Small intestine (tissue), 7 donors: ENCODE data around the gene BRINP3. TPM values are rescaled to one million over a fixed set of nuclear protein-coding genes. Genes with fewer than 3 reads are reported as not detected.
A peak's percentile ranks its signal among the peaks of the same experiment; 100 is the strongest.

Experiments
- DNase-seq, 2 donors: peaks; one replicate each; pipeline versions ENCODE4 v3.0.0 to v3.0.0-alpha.2; 2013
- FAIRE-seq: peaks from 2 replicates; lab custom pipeline; 2012; peaks lifted over from hg19 to GRCh38; lab: Jason Lieb, UNC
- H3K27ac ChIP-seq, 3 donors: one replicate each; pipeline ENCODE4 v1.5.1; 2013; ENCODE audit warnings: low read length in 2 of 3, mild to moderate bottlenecking in 2 of 3, control low read depth in 1 of 3, inconsistent platforms in 1 of 3, low read depth in 1 of 3, moderate library complexity in 1 of 3
- H3K27me3 ChIP-seq, 3 donors: one replicate each; pipeline ENCODE4 v1.6.1; 2013; ENCODE audit warnings: low read length in 3 of 3, inconsistent platforms in 1 of 3; ENCODE audit not compliant: control insufficient read depth in 3 of 3, insufficient read depth in 3 of 3
- H3K36me3 ChIP-seq, 3 donors: one replicate each; pipeline ENCODE4 v1.6.1; 2013; ENCODE audit warnings: low read length in 3 of 3, inconsistent platforms in 1 of 3, low read depth in 1 of 3, mild to moderate bottlenecking in 1 of 3, moderate library complexity in 1 of 3; ENCODE audit not compliant: control insufficient read depth in 3 of 3, insufficient read depth in 2 of 3
- H3K4me1 ChIP-seq, 3 donors: one replicate each; pipeline ENCODE4 v1.6.1; 2013; ENCODE audit warnings: low read length in 2 of 3, inconsistent platforms in 1 of 3, low read depth in 1 of 3, mild to moderate bottlenecking in 1 of 3, moderate library complexity in 1 of 3; ENCODE audit not compliant: control insufficient read depth in 3 of 3, insufficient read depth in 2 of 3
- H3K4me3 ChIP-seq, 3 donors: one replicate each; pipeline ENCODE4 v1.5.1; 2013; ENCODE audit warnings: low read length in 3 of 3, control low read depth in 1 of 3, inconsistent platforms in 1 of 3, low read depth in 1 of 3, mild to moderate bottlenecking in 1 of 3, moderate library complexity in 1 of 3
- H3K9me3 ChIP-seq, 2 donors: one replicate each; pipeline ENCODE4 v1.6.1; 2013; ENCODE audit warnings: low read depth in 1 of 2, low read length in 1 of 2; ENCODE audit not compliant: control insufficient read depth in 2 of 2, insufficient read depth in 1 of 2
- WGBS, 3 donors: extraction: QIAGEN DNeasy Blood & Tissue Kit; methylation state at CpG; one replicate each; pipeline ENCODE4 v1.1.7; 2013; 5-methylcytosine and 5-hydroxymethylcytosine counted together
- polyA plus RNA-seq, 4 donors: library from polyadenylated mRNA; stranded (reverse) in 3 of 4; unstranded in 1 of 4; fragments of 200-250 nt in 3 of 4; fragments of 120-200 nt in 1 of 4; gene quantifications; one replicate each; pipeline versions ENCODE4 v1.2.1 to v1.2.3, GENCODE V29; 2013
- donor health status: healthy with polysubstance abuse.
- donor health status: control.
- donor health status: control.
- donor health status: Bipolar disorder and iron deficiency.
- donor health status: healthy.

BRINP3 gene
- polyA plus RNA-seq, 4 donors = 2.7 to 61.2 (median 7.8) TPM

DNA sequence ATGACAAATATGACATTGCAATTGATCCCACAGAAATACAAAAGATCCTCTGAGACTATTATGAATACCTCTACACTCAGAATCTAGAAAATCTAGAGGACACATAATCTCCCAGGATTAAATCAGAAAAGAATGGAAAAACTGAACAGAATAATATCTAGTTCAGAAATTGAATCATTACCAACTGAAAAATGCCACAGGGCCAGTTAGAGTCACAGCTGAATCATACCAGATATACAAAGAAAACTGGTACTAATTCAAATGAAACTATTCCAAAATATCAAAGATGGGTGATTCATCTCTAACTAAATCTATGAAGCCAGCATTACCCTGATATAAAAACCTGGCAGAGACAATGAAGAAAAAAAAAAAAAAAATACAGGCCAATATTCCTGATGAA, 149.3 kb downstream of the BRINP3 start:
- peaks cover 0 to 2% of the 10 kb centered on the region in 2 donors for H3K9me3 ChIP-seq
- no peak overlapping the region for H3K27ac ChIP-seq
- FAIRE-seq (no peak), DNase-seq (no peak)
- H3K36me3 ChIP-seq = no peaks in the 10 kb centered on the region
- no peaks in the 10 kb centered on the region for H3K27me3 ChIP-seq
- no peaks in the 10 kb centered on the region for H3K4me1 ChIP-seq
- H3K4me3 ChIP-seq = no peak overlapping the region

DNA sequence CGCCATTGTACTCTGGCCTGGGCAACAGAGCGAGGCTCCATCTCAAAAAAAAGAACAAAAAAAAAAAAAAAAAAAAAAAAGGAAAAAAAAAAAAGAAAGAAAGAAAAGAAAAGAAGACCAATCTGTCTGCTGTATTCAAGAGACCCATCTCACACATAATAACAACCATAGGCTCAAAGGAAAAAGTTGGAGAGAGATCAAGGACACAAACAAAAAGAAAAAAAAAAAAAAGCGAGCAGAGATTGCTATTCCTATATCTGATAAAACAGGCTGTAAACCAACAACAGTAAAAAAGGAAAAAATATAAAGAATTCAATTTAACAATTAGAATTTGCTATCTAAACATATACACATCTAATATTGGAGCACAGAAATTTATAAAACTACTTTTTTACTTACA, 150.4 kb downstream of the BRINP3 start:
- Histone ChIP-seq H3K27ac (no peak overlapping the region), H3K4me3 (no peak overlapping the region), H3K27me3 (no peaks in the 10 kb centered on the region), H3K9me3 (peaks cover 0 to 2% of the 10 kb centered on the region in 2 donors), H3K36me3 (no peaks in the 10 kb centered on the region), H3K4me1 (no peaks in the 10 kb centered on the region)
- FAIRE-seq (no peak), DNase-seq (no peak)
- 57 to 92% (median 86%) methylated on average over 2 to 3 of the region's 3 CpGs for WGBS, 3 donors

DNA sequence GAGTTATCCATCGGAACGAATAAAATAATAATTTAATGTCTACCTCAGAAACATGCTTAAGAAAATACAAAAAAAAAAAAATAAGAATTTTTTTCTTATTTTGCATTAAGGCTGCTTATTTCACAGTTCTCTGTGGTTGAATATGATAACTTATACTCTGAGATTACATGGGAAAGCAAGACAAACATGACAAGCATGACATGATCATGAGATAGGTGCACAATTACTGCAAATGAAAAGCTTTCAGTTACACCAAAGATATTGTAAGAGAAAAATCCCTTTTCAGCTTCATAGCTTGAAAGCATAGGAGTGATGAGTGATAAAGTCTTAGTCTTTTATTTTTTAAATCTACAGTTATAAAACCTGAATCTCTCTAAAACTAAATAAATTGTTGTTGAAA, 154.1 kb downstream of the BRINP3 start:
- no peaks in the 10 kb centered on the region for H3K9me3 ChIP-seq
- no peak overlapping the region for H3K27ac ChIP-seq
- no peaks in the 10 kb centered on the region for H3K36me3 ChIP-seq
- no peaks in the 10 kb centered on the region for H3K27me3 ChIP-seq
- H3K4me3 ChIP-seq = no peak overlapping the region
- DNase-seq (no peak), FAIRE-seq (no peak)
- 83 to 93% (median 86%) methylated on average over 2 of the region's 2 CpGs for WGBS, 3 donors
- H3K4me1 ChIP-seq = no peaks in the 10 kb centered on the region

DNA sequence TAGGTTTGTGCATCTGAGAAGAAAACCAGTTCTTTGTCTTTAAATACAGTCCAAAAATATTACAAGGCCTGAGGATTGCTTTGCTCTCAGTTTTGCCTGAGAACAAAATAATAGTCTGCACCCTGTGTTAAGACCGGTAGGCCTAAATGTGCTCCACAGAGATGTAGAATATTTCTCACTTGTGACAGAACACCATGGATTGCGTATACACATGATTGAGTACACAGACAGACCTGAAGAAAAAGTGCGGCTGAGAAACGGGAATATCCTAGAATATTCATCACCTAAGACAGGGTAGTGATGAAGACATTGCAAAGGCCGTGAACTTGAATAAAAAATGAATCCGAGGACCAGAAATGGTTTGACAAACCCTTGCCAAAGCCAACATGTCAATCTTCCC, 155.4 kb downstream of the BRINP3 start:
- Histone ChIP-seq H3K27ac (no peak overlapping the region), H3K36me3 (no peaks in the 10 kb centered on the region), H3K4me1 (no peaks in the 10 kb centered on the region), H3K9me3 (no peaks in the 10 kb centered on the region), H3K4me3 (no peak overlapping the region), H3K27me3 (no peaks in the 10 kb centered on the region)
- 87 to 95% (median 90%) methylated on average over 6 of the region's 6 CpGs for WGBS, 3 donors
- DNase-seq = no peak
- FAIRE-seq = no peak

DNA sequence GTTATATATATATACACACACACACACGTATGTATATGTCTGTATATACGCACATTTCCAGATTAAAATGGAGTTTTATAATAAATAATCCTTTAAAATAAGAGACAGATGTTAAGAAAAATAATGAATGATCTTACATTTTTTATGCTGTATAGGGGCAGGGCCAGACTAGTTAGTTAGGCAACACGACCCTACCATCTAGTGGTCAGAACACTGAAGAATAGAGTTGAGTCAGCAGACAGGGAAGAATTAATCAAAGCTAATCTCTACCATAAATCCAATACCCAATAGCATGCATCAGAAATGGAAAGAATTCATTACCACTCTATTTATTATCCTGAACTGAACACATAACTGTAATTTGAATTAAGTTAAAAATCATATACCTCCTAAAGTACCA, 156.7 kb downstream of the BRINP3 start:
- DNase-seq (peak; percentile 5 to 15), FAIRE-seq (no peak)
- no peak overlapping the region for H3K27ac ChIP-seq
- no peaks in the 10 kb centered on the region for H3K9me3 ChIP-seq
- no peaks in the 10 kb centered on the region for H3K4me1 ChIP-seq
- no peaks in the 10 kb centered on the region for H3K27me3 ChIP-seq
- no peaks in the 10 kb centered on the region for H3K36me3 ChIP-seq
- no peak overlapping the region for H3K4me3 ChIP-seq
- 73 to 89% (median 79%) methylated on average over 3 of the region's 3 CpGs for WGBS, 3 donors

DNA sequence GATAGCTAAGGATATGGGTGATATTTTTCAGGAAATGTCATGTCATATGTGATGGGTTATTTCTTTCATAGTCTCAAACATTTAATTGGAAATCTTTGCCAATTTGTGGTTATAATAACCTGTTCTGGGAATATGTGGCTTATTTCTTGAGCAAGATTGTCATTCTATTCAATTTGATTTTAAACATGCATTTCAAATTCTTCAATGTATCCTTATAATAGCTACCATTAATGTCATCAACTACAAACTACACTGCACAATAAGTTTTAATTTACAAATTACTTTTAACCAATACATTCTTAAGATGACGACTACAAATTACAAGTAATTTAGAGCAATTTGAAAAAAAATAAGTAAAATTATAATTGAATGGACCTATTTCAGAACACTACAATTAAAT, 164.9 kb downstream of the BRINP3 start:
- 73 to 91% (median 90%) methylated on average over 1 of the region's 1 CpG for WGBS, 3 donors
- Histone ChIP-seq H3K4me3 (no peak overlapping the region), H3K36me3 (no peaks in the 10 kb centered on the region), H3K9me3 (no peaks in the 10 kb centered on the region), H3K27me3 (no peaks in the 10 kb centered on the region), H3K27ac (no peak overlapping the region), H3K4me1 (no peaks in the 10 kb centered on the region)
- FAIRE-seq (no peak), DNase-seq (no peak)

DNA sequence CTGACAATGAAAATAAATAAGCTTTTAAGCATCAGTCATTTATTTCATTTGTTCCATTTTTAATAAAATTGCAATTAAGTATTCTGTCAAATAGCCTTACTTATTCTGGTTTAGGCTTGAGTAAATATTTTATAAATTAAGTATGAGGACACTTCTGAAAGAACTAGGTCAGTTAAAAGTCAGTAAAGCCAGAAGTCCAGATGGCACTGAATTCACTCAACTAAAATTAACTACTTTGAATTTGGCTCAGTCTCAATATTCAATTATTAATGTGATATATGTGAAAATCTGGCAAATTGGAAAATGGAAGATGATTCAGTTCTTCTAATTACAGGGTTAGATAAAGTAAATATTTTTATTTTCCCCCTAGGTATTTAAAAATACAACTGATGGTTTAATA, 174.2 kb downstream of the BRINP3 start:
- DNase-seq = no peak
- Histone ChIP-seq H3K9me3 (peaks cover 0 to 5% of the 10 kb centered on the region in 2 donors), H3K27ac (no peak overlapping the region), H3K4me1 (no peaks in the 10 kb centered on the region), H3K27me3 (no peaks in the 10 kb centered on the region), H3K4me3 (no peak overlapping the region), H3K36me3 (no peaks in the 10 kb centered on the region)
- no peak for FAIRE-seq

DNA sequence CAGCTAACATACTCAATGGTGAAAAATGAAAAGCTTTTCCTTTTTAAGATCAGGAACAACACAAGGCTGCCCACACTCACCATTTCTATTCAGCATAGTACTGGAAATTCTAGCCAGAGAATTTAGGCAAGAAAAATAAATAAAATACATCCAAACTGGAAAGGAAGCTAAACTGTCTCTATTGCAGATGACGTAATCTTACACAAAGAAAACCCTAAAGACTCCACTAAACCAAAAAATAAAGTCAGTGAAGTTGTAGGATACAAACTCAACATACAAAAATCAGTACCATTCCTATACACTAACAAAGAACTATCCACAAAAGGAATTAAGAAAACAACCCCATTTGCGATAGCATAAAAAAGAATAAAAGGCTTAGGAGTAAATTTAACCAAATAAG, 181.2 kb downstream of the BRINP3 start:
- H3K4me1 ChIP-seq = no peaks in the 10 kb centered on the region
- FAIRE-seq (no peak), DNase-seq (no peak)
- H3K27ac ChIP-seq = no peak overlapping the region
- WGBS, 3 donors = 57 to 91% (median 65%) methylated on average over 2 of the region's 2 CpGs
- H3K4me3 ChIP-seq = no peak overlapping the region
- H3K27me3 ChIP-seq = no peaks in the 10 kb centered on the region
- peaks cover 0 to 5% of the 10 kb centered on the region in 2 donors for H3K9me3 ChIP-seq
- peaks cover 0 to 5% (median 0%) of the 10 kb centered on the region in 3 donors for H3K36me3 ChIP-seq

DNA sequence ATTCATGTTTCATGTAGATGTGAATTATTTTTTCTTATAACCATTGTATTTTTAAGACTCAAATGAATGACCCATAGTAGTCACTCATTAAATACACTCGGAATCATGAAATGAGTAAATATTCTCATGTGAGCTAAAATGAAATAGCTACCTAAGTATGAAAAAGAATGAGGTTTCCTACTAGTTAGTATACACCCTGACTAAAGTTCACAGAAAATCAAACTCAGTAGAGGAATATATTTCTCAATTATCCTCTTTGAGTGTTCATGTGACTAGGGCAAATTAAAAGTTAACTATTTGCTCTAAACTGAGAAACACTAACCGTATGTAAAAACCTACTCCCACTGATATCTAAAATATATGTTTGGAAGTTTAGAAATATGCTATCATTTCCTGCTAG, 187.8 kb downstream of the BRINP3 start:
- no peak for FAIRE-seq
- H3K27me3 ChIP-seq = no peaks in the 10 kb centered on the region
- no peak overlapping the region for H3K4me3 ChIP-seq
- peak in 1 of 2 donors; percentile 42 for DNase-seq
- WGBS, 3 donors = 75 to 89% (median 83%) methylated on average over 2 of the region's 2 CpGs
- no peaks in the 10 kb centered on the region for H3K4me1 ChIP-seq
- peak overlapping the region in 1 of 3 donors; percentile 5 for H3K27ac ChIP-seq
- no peaks in the 10 kb centered on the region for H3K36me3 ChIP-seq
- H3K9me3 ChIP-seq = no peaks in the 10 kb centered on the region
